Measurements from ENCODE around the gene C7orf57.
A peak's percentile ranks its signal among the peaks of the same experiment; 100 is the strongest.
"Not testable (repeated sequence)": the region's sequence is repeated elsewhere in the genome, so short reads cannot be mapped to it uniquely, and the experiment has no call there.

C7orf57 gene

DNA sequence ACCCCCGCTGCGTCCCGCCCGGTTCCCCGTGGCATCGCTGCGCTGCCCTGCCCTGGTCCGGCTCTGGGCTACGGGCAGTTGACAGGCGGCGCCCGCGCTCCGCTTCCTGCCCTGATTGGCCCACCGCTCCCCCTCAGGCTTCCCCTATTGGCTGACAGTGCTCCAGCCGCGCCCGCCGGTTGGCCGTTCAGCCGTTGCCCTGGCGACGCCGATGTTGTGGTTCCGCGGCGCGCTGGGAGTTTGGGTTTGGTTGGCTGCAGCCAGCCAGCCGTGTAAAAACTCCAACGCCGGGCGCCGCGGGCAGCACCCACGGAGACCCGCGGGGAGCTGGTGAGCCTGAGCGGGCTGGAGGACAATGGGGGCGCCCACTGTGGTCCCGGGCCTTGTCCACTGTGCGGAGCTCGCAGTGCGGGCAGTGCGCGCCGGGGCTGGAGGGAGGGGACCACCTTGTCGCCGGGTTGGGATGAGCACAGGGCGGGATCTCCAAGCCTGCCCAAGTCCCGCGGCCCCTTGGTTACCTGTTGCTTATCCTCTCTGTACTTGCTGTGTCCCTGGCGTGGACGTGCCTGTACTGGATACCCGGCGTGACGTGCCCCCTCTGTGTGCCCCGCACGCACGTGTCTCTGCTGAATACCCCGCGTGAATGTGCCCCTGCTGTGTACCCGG lies at the start of gene C7orf57:
C7orf57 (plus strand) TSS at position 243 of the 666 bp plus-strand sequence. CDS start 766 bp downstream, outside the sequence.
- DNase-seq (ENCODE audit: low read depth, low spot score) = peak; percentile 96

DNA sequence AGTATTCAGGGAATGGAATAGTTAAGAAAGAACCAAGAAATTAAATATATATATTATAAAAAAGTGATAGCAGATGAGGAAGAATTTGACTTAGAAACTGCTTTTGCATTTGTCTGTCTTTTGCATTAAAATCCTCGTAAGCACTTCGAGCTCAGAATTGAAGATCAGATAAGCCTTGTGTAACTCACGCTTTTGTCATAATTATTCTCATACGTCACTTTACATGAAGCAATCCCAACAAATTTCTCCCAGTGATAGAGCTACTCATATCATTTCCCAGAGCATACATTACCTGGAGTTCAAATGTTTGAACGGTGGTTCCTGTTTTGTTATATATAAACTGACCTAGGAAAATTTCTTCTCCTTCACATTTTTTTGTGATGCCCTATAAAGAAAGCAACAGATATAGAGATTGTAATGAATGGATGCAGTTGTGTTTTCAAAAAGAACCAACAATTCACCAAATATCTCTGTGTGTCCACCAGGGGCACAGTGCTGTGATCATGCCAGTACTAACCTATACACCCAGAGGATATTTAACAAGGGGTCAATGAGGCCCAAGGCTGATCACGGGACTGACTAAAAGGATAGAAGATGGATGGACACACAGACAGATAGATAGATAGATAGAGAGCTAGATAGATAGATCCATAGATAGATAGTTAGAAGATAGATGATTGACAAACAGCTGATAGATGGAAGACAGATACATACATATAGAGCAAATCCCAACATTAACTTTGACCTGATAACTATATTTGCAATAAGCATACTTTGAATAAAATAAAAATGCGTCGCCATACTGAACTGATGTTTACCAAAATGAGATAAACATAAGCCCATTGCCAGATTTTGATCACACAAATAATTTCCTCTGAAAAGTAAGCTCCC lies 46.6 kb upstream of the C7orf57 start:
- DNase-seq (ENCODE audit: low read depth, low spot score) = no peak

- DNase-seq (ENCODE audit: low read depth, low spot score) = not testable (repeated sequence)
These were observed 45.5 kb upstream of the C7orf57 start for GRCh38 chr7:47989607-47990400.

- DNase-seq (ENCODE audit: low read depth, low spot score) = no peak
These were observed 44.8 kb upstream of the C7orf57 start for GRCh38 chr7:47990592-47990991.

- DNase-seq (ENCODE audit: low read depth, low spot score) = no peak
These were observed 44.1 kb upstream of the C7orf57 start for GRCh38 chr7:47991270-47991669.

- peak; percentile 86 for DNase-seq (ENCODE audit: low read depth, low spot score)
These were observed 43.5 kb upstream of the C7orf57 start for GRCh38 chr7:47991741-47992311.

GRCh38 chr7:47992446-47992845 lies 42.9 kb upstream of the C7orf57 start:
- DNase-seq (ENCODE audit: low read depth, low spot score) = no peak

DNA sequence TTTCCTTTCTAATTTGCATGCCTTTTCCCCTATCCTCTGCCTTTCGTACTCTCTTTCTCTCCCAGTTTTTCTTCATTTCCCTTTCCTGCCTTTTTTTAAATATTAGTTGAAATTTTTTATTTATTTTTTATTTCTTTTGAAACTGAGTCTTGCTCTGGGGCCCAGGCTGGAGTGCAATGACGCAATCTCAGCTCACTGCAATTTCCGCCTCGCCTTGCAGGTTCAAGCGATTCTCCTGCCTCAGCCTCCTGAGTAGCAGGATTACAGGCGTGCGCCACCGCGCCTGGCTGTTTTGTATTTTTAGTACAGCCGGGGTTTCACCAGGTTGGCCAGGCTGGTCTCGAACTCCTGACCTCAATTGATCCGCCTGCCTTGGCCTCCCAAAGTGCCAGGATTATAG lies 35.9 kb upstream of the C7orf57 start:
- DNase-seq (ENCODE audit: low read depth, low spot score) = no peak

DNA sequence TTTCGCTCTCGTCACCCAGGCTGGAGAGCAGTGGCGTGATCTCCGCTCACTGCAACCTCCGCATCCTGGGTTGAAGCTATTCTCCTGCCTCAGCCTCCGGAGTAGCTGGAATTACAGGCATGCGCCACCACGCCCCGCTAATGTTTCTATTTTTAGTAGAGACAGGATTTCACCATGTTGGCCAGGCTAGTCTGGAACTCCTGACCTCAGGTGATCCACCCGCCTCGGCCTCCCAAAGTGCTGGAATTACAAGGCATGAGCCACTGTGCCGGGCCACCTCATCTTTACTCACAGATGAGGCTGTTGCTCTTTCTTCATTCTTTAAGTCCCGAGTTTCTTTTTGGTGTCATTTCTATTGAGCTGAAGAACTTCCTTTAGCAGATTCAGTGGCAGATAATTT lies 35.2 kb upstream of the C7orf57 start:
- DNase-seq (ENCODE audit: low read depth, low spot score) = not testable (repeated sequence)

DNA sequence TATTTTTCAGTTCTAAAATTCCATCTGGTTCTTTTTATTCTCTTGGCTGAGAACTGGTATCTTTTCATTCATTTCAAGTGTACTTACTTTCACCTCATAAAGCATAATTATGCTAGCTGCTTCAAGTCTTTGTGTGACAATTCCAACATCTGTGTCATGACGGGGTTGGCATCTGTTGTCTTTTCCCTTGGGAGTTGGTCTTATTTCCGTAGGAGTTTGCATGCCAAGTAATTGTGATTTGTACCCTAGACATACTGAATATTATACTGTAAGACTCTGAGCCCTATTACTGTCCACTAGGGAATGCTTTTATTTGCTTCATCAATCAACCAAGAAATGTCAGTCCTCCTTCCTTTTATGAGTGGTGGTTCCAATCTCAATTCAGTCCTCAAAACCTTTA lies 31.3 kb upstream of the C7orf57 start:
- no peak for DNase-seq (ENCODE audit: low read depth, low spot score)

GRCh38 chr7:48004638-48005037 lies 30.7 kb upstream of the C7orf57 start:
- no peak for DNase-seq (ENCODE audit: low read depth, low spot score)

DNA sequence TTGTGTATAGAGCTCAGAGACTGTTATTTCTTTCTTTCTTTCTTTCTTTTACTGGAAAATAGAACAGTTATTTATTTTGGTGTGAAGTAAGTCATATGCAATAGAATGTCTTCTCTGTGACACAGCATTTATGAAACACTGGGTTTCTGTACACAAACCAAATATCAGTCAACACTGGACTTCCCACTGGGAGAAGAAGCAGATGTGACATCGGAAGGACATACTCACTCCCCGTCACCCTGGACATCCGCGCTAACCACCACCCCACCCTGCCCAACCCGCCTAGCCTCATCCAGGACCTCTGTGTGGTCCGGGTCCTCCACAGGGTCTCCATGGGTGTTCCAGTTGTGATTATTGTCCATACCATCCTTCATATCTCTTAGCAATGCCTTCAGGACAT lies 28.5 kb upstream of the C7orf57 start:
- DNase-seq (ENCODE audit: low read depth, low spot score) = no peak

GRCh38 chr7:48009257-48009656 lies 26.1 kb upstream of the C7orf57 start:
- no peak for DNase-seq (ENCODE audit: low read depth, low spot score)

- no peak for DNase-seq (ENCODE audit: low read depth, low spot score)
These were observed 25.4 kb upstream of the C7orf57 start for GRCh38 chr7:48009954-48010353.

DNA sequence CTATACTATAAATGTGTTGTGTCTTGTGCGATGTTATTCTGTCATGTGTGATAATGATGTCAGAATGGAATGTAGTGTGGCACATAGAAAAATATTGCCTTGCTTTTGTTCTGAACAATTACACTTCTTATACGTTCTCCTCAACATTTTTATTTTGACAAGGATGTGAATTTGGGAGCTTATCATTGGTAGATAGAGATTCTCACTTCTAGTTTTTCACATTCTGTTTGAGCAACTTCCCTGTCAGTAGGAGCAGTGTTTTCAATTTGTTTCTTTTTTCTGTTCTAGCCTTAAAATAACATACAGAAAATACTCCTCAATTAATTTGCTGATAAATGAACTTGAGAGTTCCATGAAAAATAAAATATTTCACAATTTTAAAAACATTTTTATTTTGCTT lies 24.0 kb upstream of the C7orf57 start:
- no peak for DNase-seq (ENCODE audit: low read depth, low spot score)

- no peak for DNase-seq (ENCODE audit: low read depth, low spot score)
These were observed 23.4 kb upstream of the C7orf57 start for GRCh38 chr7:48011951-48012350.

GRCh38 chr7:48016641-48017040 lies 18.7 kb upstream of the C7orf57 start:
- DNase-seq (ENCODE audit: low read depth, low spot score) = no peak

DNA sequence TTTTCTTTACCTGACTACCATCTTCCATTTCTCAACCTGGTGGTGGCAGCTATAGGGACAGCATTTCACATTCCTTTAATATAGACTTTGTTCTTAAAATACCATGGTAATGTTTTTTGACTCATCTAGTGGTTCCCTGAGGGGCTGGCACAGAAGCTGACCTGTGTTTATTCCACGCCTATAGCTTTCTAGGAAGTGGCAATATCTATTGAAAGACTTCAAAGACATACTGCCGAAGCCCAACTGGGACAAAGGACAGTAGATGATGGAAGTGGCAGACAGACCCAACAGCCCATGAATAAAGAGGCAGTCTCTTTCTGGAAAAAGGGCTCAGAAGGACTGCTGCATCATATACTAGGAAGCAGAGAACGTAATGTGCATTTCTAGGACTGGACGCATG lies 17.7 kb upstream of the C7orf57 start:
- no peak for DNase-seq (ENCODE audit: low read depth, low spot score)

DNA sequence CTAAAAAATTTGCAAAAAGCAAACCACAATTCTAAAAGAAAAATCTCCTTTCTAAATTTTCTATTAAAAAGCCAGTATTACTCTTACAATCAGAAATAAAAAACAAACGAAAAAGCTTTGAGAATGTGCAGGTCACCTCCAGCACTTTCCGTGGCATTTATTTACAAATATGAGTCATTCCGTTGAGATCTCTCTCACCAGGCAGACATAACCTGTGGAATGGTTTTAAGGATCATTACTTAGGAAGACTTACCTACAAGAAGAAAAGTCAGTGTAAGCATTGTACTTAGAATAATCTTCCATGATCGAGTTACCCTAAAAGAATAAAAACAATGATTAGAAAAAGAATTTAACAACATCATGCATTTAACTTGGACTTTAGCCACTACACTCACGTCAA lies 9.7 kb upstream of the C7orf57 start:
- no peak for DNase-seq (ENCODE audit: low read depth, low spot score)

DNA sequence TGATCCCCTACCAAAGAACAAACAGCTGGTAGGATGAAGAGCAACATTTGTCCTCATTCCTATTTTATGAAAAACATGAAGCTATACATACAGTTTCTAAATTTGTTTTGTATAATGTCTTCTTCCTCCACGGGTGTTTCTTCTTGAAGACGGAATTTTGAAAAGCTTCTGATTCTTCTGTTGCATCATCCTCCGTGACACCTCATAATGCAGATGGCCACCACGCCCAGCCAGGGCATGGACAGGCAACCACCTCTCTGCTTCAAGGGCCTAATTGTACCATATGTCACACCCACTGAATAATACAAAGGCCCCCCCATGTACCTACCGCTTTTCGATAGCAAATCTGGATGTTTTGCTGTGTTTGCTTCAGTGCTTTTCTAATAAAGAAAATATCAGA lies 6.4 kb upstream of the C7orf57 start, which contains the start of gene SUN3:
SUN3 (minus strand) TSS at position 170 of the 400 bp plus-strand sequence; CDS start at position 1, 169 bp downstream.
- no peak for DNase-seq (ENCODE audit: low read depth, low spot score)

DNA sequence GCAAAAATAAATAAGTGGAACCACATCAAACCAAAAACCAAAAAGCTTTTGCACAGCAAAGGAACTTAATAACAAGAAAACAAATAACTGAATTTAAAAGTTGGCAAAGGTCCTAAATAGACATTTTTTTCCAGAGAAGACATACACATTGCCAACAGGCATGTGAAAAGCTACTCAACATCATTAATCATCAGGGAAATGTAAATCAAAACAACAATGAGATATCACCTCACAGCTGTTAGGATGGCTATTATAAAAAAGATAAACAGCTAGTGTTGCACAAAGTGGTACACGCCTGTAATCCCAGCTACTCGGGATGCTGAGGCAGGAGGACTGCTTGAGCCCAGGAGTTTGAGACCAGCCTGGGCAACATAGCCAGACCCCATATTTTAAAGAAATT lies 4.2 kb upstream of the C7orf57 start:
- DNase-seq (ENCODE audit: low read depth, low spot score) = no peak

DNA sequence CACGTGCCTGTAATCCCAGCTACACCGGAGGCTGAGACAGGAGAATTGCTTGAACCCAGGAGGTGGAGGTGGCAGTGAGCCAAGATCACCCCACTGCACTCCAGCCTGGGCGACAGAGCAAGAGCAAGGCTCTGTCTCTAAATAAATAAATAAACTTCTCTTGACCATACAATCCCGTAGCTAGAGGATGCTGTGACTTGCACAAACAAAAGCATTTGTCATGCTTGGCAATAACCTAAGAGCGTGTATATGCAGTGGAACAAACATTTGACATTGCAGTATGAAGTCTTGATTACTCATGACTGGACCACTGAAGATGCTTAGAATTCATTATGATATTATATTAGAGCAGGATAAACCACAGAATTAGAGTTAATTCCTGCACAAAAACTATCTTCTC lies 1.4 kb upstream of the C7orf57 start:
- DNase-seq (ENCODE audit: low read depth, low spot score) = no peak
